ENCODE measurements around the gene DOCK6.

Gene DOCK6

GRCh38 chr19:11261971-11262839, at the start of gene DOCK6:
Gene DOCK6, minus strand, starts transcription at chr19:11262524. Its CDS starts 84 bp downstream, at chr19:11262440.
- DNase-seq (ENCODE audit: low read depth in 3 of 3), result peak in 1 of 3 experiments; percentile 24

DNA sequence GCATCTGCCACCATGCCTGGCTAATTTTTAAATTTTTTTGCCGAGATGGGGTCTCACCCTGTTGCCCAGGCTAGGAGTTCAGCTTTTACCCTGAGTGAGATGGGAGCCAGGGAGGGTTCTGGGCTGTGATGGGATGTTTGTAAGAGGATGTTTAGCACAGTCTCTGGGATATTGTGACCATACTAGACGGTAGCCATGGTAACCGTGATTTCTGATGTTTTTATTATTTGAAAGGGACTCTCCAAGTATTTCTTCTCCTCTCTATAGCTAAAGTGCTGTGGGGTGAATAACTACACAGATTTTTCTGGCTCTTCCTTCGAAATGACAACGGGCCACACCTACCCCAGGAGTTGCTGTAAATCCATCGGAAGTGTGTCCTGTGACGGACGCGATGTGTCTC, 44.0 kb upstream of the DOCK6 start:
- no peak for DNase-seq (ENCODE audit: low read depth in 3 of 3)

DNA sequence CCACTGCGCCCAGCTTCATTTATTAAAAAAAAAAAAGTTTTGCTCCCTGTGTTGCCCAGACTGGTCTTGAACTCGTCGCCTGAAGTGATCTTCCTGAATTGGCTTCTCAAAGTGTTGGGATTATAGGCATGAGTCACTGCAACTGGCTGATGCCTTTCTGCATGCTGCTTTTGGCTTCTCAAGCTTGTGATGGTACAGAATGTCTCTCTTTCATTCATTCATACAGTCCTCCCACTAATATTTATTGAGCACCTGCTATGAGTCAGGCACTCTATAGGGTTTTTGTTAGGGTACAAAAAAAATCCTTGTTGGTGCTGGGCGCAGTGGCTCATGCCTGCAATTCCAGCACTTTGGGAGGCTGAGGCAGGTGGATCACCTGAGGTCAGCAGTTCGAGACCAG, 42.6 kb upstream of the DOCK6 start:
- DNase-seq (ENCODE audit: low read depth in 3 of 3), result no peak

DNA sequence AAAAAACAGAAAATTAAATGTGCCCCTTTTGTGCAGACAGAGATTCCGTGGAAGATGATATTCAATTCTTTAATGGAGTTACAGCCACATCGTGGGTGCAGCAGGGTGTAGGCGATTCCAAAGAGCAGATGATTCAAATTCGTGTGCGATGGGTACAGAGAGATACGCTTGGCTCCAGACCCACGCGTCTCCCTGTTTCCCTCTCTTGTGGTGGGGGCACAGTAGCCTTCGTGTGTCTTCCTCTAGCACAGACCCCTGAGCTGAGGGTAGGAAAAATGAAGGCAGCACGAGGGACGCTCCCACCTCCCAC, 38.4 kb upstream of the DOCK6 start:
- DNase-seq (ENCODE audit: low read depth in 3 of 3), result no peak

DNA sequence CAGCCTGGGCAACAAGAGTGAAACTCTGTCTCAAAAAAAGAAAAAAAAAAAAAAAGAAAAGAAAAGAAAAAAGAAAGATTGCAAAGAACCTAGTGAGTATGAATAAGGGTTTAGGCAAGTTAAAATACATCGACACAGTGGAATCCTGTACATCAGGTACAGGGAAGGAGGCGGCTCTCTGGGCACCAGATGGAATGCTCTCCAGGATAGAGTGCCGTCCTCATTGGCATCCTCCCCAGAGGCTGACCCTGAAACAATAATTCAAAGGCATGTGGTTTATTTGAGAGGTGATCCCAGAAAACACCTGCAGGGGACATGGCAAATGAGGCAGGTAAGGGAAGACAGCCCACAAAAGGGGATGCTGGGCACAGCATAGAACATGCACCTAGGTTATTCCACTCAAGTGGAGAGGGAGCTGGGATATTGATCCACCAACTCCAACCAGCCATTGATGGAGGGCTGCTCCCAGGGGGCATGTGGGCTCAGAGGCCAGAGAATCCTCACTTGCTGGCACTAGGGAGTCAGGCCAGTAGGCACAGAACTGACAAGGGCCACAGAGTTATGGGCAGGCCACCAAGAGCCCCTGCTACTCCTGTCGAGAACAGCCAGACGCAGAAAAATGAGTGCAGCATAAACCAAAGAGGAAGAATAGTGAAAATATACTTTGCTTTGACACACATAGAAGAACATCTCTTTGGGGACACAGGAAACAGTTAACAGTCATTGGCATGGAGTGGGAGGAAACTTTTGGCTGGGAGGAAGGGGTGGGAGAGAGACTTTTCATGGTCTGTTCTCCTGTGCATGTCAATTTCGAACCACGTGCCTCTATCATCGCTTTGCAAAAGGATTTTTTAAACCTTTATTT, 37.9 kb upstream of the DOCK6 start:
- DNase-seq (ENCODE audit: low read depth in 3 of 3), result no peak

DNA sequence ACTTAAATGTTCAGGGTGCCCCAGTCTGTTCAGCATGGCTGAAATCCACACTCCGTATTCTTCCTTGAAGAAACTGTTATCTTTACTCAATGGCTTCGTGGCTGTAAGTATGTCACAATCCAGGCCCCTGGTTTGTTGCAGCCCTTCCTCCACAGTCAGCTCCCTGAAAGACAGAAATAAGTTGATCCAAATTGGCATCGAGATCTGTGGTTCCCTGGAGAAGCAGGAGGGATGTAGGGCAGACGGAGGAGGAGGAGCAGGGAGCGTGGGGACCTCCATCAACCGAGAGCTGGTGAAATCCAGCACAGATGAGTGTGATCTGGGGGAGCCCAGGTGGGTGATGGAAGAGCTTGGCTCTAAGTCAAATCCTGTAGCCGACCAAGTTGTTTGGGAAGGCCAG, 33.9 kb upstream of the DOCK6 start:
- no peak for DNase-seq (ENCODE audit: low read depth in 3 of 3)

DNA sequence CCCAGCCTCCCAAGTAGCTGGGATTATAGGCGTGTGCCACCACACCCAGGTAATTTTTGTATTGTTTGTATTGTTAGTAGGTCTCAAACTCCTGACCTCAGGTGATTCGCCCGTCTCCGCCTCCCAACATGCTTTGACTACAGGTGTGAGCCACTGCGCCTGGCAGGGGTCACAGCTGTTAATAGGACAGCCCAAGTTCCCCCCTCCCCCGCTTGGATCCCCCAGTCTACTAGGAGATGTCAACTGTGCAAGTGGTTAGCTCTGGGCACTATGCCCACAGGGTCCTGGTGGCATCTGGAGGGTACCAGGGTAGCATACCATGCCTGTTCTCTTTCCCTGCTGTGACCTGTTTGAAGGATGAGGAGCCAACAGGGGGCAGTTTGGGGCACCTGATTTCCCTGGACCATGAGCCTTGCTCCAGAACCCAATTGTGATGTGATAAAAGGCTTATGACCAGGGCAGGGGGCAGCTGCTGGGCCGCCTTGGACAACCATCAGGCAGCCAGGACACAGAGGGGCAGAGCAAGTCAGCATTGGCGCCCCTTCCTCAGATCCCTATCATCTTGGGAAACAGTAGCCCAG, 33.4 kb upstream of the DOCK6 start, which contains the start of gene TSPAN16:
Gene TSPAN16, plus strand, starts transcription at position 496 of the 581 bp plus-strand sequence. CDS start 138 bp downstream, outside the sequence.
- DNase-seq (ENCODE audit: low read depth in 3 of 3), result no peak

DNA sequence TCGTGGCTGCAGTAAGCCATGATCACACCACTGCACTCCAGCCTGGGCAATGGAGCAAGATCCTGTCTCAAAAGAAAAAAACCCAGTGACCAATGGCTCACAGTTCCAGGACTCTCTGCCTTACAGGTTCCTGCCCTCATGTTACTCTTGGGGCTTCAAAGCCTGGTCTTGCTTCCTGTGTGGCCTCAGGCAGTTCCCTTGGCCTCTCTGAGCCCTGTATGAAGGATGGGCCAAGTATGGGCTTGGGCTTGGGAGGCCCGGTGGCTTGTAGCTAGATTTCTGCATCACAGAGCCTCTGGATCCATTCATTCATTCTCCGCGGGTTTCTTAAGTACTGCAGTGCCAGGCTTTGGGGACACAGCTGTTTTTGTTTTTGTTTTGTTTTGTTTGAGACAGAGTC, 32.9 kb upstream of the DOCK6 start:
- DNase-seq (ENCODE audit: low read depth in 3 of 3), result no peak

DNA sequence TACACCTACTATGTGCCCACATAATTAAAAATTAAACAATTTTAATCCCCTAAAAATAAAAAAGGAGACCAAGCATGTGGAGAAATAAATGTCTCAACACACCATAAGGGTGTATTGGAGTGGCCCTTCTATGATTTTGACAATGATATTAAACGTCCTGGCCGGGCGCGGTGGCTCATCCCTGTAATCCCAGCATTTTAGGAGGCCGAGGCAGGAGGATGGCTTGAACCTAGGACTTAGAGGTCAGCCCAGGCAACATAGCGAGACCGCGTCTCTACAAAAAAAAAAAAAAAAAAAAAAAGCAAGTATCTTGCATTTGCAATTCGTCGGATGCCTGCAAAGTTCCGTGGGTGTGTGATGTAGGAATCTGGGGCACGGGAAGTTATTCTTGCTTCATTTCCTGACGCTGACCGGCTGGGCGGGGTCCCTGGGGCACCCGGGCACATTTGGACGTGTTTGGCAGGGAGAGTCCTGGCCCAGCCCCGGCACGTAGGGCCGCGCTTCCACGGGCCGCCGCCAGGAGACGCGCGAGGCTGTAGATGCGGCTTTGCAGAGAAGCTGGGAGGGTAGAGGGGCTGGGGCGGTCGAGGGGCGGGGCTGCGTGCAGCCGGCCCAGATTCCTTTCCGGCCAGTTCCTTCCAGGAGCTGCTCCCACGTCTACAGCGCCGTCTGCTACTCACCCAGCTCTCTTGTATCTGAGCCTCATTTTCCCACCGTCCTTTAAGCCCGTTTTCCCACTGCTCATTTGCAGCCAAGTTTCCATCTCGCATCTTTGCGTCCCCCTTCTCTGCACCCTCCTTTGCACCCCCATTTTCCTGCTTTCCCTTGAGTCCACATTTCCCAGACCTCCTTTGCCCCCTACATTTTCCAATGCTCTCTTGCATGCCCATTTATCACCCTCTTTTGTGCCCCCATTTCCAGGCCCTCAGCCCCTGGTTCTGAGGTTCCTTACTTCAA, 31.4 kb upstream of the DOCK6 start:
- peak; percentile 64 to 88 (median 68) for DNase-seq (ENCODE audit: low read depth in 3 of 3)

- no peak for DNase-seq (ENCODE audit: low read depth in 3 of 3)
Measured at GRCh38 chr19:11291991-11292390, 29.7 kb upstream of the DOCK6 start.

DNA sequence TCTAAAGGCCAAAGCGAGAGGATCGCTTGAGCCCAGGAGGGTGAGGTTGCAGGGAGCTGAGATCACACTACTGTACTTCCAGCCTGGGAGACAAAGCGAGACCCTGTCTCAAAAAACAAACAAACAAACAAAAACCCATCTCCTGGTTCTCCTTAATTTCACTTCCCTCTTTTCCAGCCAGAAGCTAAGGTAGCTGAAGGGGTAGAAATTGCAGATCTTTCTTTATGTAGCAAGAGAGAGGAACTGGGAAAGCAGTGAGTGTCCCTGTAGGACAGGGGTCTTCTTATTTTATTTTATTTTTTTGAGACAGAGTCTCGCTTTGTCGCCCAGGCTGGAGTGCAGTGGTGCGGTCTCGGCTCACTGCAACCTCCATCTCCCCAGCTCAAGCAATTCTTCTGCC, 29.1 kb upstream of the DOCK6 start:
- DNase-seq (ENCODE audit: low read depth in 3 of 3), result no peak

DNA sequence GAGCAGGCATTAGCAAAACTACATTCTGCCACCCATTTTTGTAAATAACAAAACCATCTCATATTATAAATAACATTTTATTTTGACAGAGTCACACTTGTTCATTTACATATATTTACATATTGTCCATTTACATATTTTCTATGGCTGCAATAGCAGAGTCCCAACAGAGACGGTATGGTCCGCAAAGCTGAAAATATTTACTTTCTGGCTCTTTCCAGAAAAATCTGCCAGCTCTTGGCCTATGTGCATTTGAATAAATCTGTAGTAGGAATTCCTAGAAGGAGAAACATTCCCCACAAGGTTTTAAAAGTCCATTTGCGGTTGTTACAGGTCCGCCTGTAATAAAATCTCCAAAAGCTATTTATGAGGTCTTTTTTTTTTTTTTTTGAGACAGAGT, 27.9 kb upstream of the DOCK6 start:
- no peak for DNase-seq (ENCODE audit: low read depth in 3 of 3)

GRCh38 chr19:11288349-11288748, 26.0 kb upstream of the DOCK6 start:
- DNase-seq (ENCODE audit: low read depth in 3 of 3), result no peak

- DNase-seq (ENCODE audit: low read depth in 3 of 3), result no peak
Measured at GRCh38 chr19:11286312-11286974, 24.1 kb upstream of the DOCK6 start.

DNA sequence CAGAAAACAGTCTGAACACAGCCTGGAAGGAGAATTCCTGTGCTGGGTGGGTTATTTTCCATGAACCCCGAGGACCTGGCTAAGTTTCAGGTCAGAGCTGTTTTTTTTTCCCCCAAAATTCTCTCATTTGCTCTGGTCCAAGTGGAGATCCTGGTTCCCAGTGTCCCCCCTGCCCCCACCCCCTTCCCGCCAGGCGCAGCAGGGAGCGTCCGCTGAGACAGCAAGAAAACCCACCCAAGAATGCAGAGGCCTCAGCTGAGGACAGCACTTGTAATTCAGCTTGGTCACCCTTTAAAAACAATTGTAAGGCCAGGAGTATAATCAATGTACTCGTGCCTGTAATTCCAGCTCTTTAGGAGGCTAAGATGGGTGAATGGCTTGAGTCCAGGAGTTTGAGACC, 22.2 kb upstream of the DOCK6 start:
- DNase-seq (ENCODE audit: low read depth in 3 of 3), result no peak

- DNase-seq (ENCODE audit: low read depth in 3 of 3), result no peak
Measured at GRCh38 chr19:11281356-11282049, 19.2 kb upstream of the DOCK6 start.

GRCh38 chr19:11279505-11280236, 17.3 kb upstream of the DOCK6 start:
- DNase-seq (ENCODE audit: low read depth in 3 of 3), result peak in 1 of 3 experiments; percentile 12

DNA sequence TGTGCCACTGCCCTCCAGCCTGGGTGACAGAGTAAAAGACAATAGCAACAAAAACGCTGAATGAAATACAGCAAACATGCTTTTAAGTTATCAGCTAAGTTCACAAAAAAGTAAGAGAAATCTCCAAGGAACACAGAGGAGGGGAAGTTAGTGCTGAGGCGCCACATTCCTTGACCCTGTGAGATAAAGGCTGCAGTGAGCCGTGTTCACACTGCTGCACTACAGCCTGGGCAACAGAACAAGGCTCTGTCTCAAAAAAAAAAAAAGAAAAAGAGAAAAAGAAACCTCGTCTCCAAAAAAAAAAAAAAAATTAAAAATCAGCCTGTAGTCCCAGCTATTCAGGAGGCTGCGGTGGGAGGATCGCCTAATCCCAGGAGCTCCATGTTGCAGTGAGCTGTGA, 16.3 kb upstream of the DOCK6 start:
- DNase-seq (ENCODE audit: low read depth in 3 of 3), result no peak

GRCh38 chr19:11274533-11275086, 12.3 kb upstream of the DOCK6 start:
- DNase-seq (ENCODE audit: low read depth in 3 of 3), result no peak

All from stimulated activated CD4-positive, alpha-beta T cell treated with anti-CD3 and anti-CD28 coated beads, TNF-alpha, amount 100 ng/mL, for 24 hours (primary cell).